Spinal cord (tissue), 10 donors: ENCODE data around the gene CPE. TPM values are rescaled to one million over a fixed set of nuclear protein-coding genes. Genes with fewer than 3 reads are reported as not detected.
"Not testable (repeated sequence)": the region's sequence is repeated elsewhere in the genome, so short reads cannot be mapped to it uniquely, and the experiment has no call there.

Source experiments
- DNase-seq, 6 donors: peaks; one replicate each; pipeline versions ENCODE4 v3.0.0 to v3.0.0-alpha.2; 2013 to 2015; ENCODE audit warnings: low spot score in 6 of 6, low read depth in 4 of 6
- H3K27ac ChIP-seq: one replicate; pipeline ENCODE4 v1.5.1; 2013; ENCODE audit warnings: low read depth, low read length, control low read depth
- H3K27me3 ChIP-seq: one replicate; pipeline ENCODE4 v1.6.1; 2013; ENCODE audit warnings: low read length; ENCODE audit not compliant: control insufficient read depth, insufficient read depth
- H3K36me3 ChIP-seq: one replicate; pipeline ENCODE4 v1.6.1; 2013; ENCODE audit warnings: low read length; ENCODE audit not compliant: control insufficient read depth, insufficient read depth
- H3K4me1 ChIP-seq: one replicate; pipeline ENCODE4 v1.6.1; 2013; ENCODE audit warnings: low read length; ENCODE audit not compliant: control insufficient read depth, insufficient read depth
- H3K4me3 ChIP-seq: one replicate; pipeline ENCODE4 v1.5.1; 2013; ENCODE audit warnings: low read depth, low read length, control low read depth
- H3K9me3 ChIP-seq: one replicate; pipeline ENCODE4 v1.6.1; 2013; ENCODE audit warnings: low read length; ENCODE audit not compliant: control insufficient read depth, insufficient read depth
- WGBS: methylation state at CpG from one replicate; pipeline ENCODE4 v1.1.5; 2013; ENCODE audit warnings: missing lambda C conversion rate; ENCODE audit not compliant: insufficient coverage; 5-methylcytosine and 5-hydroxymethylcytosine counted together
- long read RNA-seq, 4 donors: transcript quantifications; one replicate each; lab custom pipeline, GENCODE V29; 2026
- polyA plus RNA-seq, 2 donors: library from polyadenylated mRNA; unstranded; fragments of 120-200 nt; gene quantifications; one replicate each; pipeline ENCODE4 v1.2.1, GENCODE V29; 2013; ENCODE audit not compliant: insufficient read length in 2 of 2
- total RNA-seq, 2 donors: library from RNA; depleted of rRNA in 1 of 2; stranded (reverse); fragments of 120-200 nt in 1 of 2; fragments of >200 nt in 1 of 2; gene quantifications; one replicate each; pipeline versions ENCODE4 v1.2.3 to v1.2.4, GENCODE V29; 2013 to 2014
- donor health status: healthy.

Gene CPE
- total RNA-seq (100 to 1,000 TPM; 500 to 592 TPM), polyA plus RNA-seq (100 to 1,000 TPM; 580 to 629 TPM)
- long read RNA-seq, donor 1, transcript CPE-201 (9 exons, 2,421 nt), result major isoform, 221 of 561 reads
- long read RNA-seq, donor 1, partial matches to known transcripts, result 311 of 561 reads
- long read RNA-seq, donor 1, other reads (novel, unspliced or antisense), result 29 of 561 reads
- long read RNA-seq, donor 2, transcript CPE-201 (9 exons, 2,421 nt), result major isoform, 73 of 154 reads
- long read RNA-seq, donor 2, partial matches to known transcripts, result 74 of 154 reads
- long read RNA-seq, donor 2, other reads (novel, unspliced or antisense), result 7 of 154 reads
- long read RNA-seq, donor 3, transcript CPE-201 (9 exons, 2,421 nt), result major isoform, 72 of 177 reads
- long read RNA-seq, donor 3, partial matches to known transcripts, result 95 of 177 reads
- long read RNA-seq, donor 3, other reads (novel, unspliced or antisense), result 10 of 177 reads
- long read RNA-seq, donor 4, transcript CPE-201 (9 exons, 2,421 nt), result major isoform, 67 of 118 reads
- long read RNA-seq, donor 4, partial matches to known transcripts, result 51 of 118 reads
- long read RNA-seq, donor 4, other reads (novel, unspliced or antisense), result 0 of 118 reads

DNA sequence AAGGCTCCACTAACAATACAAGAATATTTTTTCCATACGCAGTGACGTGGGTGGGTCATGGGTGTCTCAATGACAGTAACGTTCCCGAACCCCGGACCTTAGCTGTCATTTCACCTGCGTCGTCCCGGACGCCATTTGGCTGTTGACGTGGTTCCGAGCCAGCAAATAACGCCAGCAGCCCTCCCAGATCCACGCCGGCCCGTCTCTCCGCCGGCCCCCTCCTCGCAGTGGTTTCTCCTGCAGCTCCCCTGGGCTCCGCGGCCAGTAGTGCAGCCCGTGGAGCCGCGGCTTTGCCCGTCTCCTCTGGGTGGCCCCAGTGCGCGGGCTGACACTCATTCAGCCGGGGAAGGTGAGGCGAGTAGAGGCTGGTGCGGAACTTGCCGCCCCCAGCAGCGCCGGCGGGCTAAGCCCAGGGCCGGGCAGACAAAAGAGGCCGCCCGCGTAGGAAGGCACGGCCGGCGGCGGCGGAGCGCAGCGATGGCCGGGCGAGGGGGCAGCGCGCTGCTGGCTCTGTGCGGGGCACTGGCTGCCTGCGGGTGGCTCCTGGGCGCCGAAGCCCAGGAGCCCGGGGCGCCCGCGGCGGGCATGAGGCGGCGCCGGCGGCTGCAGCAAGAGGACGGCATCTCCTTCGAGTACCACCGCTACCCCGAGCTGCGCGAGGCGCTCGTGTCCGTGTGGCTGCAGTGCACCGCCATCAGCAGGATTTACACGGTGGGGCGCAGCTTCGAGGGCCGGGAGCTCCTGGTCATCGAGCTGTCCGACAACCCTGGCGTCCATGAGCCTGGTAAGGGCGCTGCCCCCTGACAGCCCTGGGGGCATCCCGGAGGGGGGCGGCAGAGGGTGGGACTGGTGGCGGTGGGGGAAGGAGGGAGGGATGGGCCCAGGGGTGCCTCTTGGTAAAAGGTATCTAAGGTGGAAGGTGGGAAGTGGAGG is at the start of gene CPE:
Gene CPE (plus strand): TSS at position 264 of the 933 bp plus-strand sequence. CDS start 214 bp downstream, at position 478.
- peak within 1 kb of the TSS; percentile 89 for H3K27ac ChIP-seq
- H3K9me3 ChIP-seq, result peaks cover 8% of the 10 kb centered on the region
- H3K4me1 ChIP-seq, result no peaks in the 10 kb centered on the region
- under 1% methylated on average over 82 of the region's 82 CpGs for WGBS
- H3K4me3 ChIP-seq, result peak within 1 kb of the TSS; percentile 76
- peak; percentile 74 to 97 (median 80) for DNase-seq
- H3K27me3 ChIP-seq, result no peaks in the 10 kb centered on the region
- H3K36me3 ChIP-seq, result no peaks in the 10 kb centered on the region

DNA sequence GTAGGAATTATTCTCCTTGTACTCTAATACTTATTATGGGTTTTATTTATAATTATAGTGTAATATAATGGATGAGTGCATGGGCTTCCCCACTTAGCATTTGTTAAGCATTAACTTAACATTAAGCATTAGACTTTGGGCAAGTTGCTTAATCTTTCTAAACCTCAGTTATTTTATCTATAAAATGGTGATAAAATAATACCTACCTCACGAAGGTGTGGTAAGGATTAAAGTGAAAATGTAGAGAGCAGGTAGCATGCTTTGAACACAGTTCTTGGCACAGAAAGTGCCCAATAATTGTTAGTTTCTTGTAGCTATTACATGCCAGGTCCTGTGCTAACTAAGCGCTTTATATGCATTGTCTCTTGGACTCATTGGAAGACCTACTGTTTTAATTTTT is 48.7 kb upstream of the CPE start:
- Histone ChIP-seq H3K9me3 (no peaks in the 10 kb centered on the region), H3K27me3 (no peaks in the 10 kb centered on the region), H3K4me3 (peak overlapping the region; percentile 96), H3K36me3 (no peaks in the 10 kb centered on the region), H3K27ac (no peak overlapping the region), H3K4me1 (peaks cover 11% of the 10 kb centered on the region)
- 83% methylated on average over 1 of the region's 2 CpGs for WGBS
- DNase-seq, result peak in 1 of 6 donors; percentile 7

DNA sequence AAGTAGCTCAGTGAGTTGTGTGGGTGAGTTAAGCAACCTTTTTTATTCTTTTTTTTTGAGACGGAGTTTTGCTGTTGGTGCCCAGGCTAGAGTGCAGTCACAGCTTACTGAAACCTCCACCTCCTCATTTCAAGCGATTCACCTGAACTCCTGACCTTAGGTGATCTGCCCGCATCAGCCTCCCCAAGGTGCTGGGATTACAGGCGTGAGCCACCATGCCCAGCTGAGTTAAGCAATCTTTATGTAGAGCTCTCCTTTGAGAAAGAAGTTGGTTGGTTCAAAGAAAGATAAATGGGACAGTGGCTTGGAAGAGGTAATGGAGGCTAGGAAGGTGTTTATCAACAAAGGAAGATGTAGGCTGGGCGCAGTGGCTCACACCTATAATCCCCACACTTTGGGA is 48.1 kb upstream of the CPE start:
- Histone ChIP-seq H3K9me3 (no peaks in the 10 kb centered on the region), H3K27ac (no peak overlapping the region), H3K4me3 (peak overlapping the region; percentile 96), H3K4me1 (peaks cover 11% of the 10 kb centered on the region), H3K36me3 (no peaks in the 10 kb centered on the region), H3K27me3 (no peaks in the 10 kb centered on the region)
- 86% methylated on average over 2 of the region's 5 CpGs for WGBS
- DNase-seq, result peak in 1 of 6 donors; percentile 9

DNA sequence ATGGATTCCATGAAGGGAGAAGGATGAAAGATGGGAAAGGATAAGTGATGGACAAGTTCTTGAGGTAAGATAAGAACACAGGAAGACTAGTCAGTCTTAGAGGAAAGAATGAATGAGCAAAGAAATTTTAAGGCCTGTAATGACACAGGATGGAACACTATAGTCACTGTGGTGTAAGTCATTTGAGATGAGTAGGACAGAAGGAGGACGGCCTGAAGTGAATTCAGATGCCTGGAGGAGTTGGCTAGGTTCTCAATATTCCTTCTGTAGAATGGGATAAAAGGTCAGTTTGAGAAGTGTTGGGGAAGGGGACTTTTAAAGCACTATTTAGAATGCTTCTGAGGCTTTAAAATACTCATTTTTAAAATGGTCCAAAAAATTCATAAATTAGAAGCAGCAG is 47.4 kb upstream of the CPE start:
- peak in 1 of 6 donors; percentile 29 for DNase-seq
- H3K27ac ChIP-seq, result peak overlapping the region; percentile 25
- peak overlapping the region; percentile 32 for H3K4me3 ChIP-seq

DNA sequence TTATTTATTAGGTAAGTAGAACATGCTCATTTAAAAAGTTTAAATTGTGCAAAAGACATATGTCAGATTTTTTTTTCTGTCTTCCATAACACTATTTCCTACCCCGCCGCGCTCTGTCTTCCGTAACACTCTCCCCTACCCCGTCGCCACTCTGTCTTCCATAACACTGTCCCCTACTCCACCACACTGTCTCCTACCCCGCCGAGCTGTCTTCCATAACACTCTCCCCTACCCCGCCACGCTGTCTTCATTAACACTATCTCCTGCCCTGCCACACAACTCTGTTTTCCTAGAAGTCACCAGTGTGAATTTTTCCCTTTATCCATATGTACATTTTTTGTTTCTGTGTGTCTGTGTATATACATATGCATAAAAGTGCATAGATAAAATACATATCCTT is 47.0 kb upstream of the CPE start:
- peak in 1 of 6 donors; percentile 54 for DNase-seq

More for the DNA sequence above, 47.4 kb upstream of the CPE start:
- Histone ChIP-seq H3K4me1 (peaks cover 11% of the 10 kb centered on the region), H3K36me3 (no peaks in the 10 kb centered on the region), H3K27me3 (no peaks in the 10 kb centered on the region), H3K9me3 (no peaks in the 10 kb centered on the region)
- 33% methylated on average over 1 of the region's 1 CpG for WGBS

DNA sequence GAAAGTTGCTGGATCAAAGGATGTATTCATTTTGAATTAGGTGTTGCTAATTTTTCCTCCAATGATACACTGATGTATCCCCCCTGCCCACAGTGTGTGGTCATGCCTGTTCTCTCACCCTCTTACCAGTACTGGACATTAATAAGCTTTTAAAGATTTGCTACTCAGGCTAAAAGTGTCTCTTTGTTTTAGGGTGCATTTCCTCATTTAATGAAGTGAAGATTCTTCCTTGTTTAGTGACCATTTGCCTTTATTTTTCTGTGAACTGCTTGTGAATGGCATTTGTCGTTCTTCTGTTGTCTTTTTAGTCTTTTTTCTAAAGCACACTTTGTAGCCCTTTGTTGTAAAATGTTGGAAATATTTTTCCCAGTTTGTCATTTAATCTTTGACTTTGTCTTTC is 46.3 kb upstream of the CPE start:
- no peaks in the 10 kb centered on the region for H3K27me3 ChIP-seq
- no peaks in the 10 kb centered on the region for H3K36me3 ChIP-seq
- peak overlapping the region; percentile 32 for H3K4me3 ChIP-seq
- peak in 2 of 6 donors; percentile 16 to 35 for DNase-seq
- H3K27ac ChIP-seq, result peak overlapping the region; percentile 4
- no peaks in the 10 kb centered on the region for H3K9me3 ChIP-seq
- WGBS, result no CpG with 5 or more reads among the region's 1 CpG
- H3K4me1 ChIP-seq, result peaks cover 11% of the 10 kb centered on the region

More for the DNA sequence above, 47.0 kb upstream of the CPE start:
- peaks cover 11% of the 10 kb centered on the region for H3K4me1 ChIP-seq
- no peaks in the 10 kb centered on the region for H3K27me3 ChIP-seq
- H3K9me3 ChIP-seq, result no peaks in the 10 kb centered on the region
- peak overlapping the region; percentile 10 for H3K27ac ChIP-seq
- peak overlapping the region; percentile 32 for H3K4me3 ChIP-seq
- H3K36me3 ChIP-seq, result no peaks in the 10 kb centered on the region
- 24% methylated on average over 9 of the region's 10 CpGs for WGBS

DNA sequence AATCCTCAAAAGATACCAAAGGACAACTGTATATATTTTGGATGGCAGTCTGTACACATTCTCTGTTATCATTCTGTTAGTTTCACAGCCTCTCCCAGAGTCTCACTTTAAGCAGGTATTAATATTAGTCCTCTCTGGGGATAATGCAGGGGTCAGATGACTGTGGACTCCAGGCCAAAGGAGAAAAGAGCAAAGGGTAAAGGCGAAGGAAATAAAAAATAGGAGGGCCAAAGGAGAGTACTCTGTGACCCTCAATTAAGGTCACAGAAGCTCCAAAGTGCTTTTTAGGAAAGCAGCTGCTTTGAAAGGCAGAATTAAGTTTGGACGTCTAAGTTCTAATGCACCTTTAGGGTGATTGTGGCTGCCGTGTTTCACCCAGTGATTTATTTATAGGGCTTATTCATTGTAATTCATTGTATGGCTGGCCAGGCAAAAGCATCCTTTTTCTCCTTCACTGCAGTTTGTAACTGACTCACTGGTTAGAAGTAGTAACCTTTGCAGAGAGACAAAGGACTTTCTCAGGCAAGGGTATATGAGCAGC is 43.6 kb upstream of the CPE start:
- H3K9me3 ChIP-seq, result no peaks in the 10 kb centered on the region
- no peaks in the 10 kb centered on the region for H3K27me3 ChIP-seq
- H3K4me1 ChIP-seq, result peaks cover 7% of the 10 kb centered on the region
- peaks cover 10% of the 10 kb centered on the region for H3K36me3 ChIP-seq
- no peak overlapping the region for H3K4me3 ChIP-seq
- no peak for DNase-seq
- no peak overlapping the region for H3K27ac ChIP-seq
- 38% methylated on average over 1 of the region's 3 CpGs for WGBS

DNA sequence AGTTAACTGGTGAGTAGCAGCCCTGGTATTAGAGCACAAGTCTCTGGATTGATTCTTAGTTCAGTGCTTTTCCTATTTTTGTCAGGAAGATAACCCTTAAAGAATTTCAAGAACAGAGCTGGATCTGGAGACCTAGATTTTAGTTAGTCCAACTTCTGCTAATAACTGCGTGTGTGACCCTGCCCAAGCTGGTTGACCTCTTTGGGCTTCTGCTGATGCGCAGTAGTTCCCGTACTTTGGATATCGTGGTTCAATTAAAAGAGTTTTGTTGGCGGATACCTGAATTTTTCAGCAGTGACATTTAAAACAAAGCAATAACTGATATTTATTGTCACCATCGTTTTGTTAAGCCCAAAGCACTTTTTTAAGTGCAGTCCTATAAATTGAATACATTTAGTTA is 42.1 kb upstream of the CPE start:
- H3K27me3 ChIP-seq, result no peaks in the 10 kb centered on the region
- H3K4me1 ChIP-seq, result no peaks in the 10 kb centered on the region
- no peak overlapping the region for H3K27ac ChIP-seq
- no peaks in the 10 kb centered on the region for H3K9me3 ChIP-seq
- no peak for DNase-seq
- peaks cover 10% of the 10 kb centered on the region for H3K36me3 ChIP-seq
- 100% methylated on average over 1 of the region's 6 CpGs for WGBS
- H3K4me3 ChIP-seq, result no peak overlapping the region

DNA sequence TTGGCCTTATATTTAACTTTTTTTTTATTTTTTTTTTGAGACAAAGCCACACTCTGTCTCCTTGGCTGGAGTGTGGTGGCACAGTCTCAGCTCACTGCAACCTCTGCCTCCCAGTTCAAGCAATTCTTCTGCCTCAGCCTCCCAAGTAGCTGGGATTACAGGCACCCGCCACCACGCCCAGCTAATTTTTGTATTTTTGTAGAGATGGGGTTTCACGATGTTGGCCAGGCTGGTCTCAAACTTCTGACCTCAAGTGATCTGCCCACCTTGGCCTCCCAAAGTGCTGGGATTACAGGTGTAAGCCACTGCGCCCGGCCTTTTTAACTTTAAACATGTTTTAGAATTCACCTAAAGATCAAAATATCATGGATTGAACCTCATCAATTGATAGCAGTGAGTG is 36.5 kb upstream of the CPE start:
- H3K36me3 ChIP-seq, result peaks cover 10% of the 10 kb centered on the region
- 93% methylated on average over 3 of the region's 5 CpGs for WGBS
- H3K27ac ChIP-seq, DNase-seq, H3K27me3 ChIP-seq, H3K4me1 ChIP-seq, H3K4me3 ChIP-seq, H3K9me3 ChIP-seq: not testable (repeated sequence)
